HL-60 (cell line): Measurements from ENCODE around the gene BIN2.

Experiments
- REST ChIP-seq: IDR thresholded peaks from 2 replicates; pipeline ENCODE4 v1.6.1; 2012; ENCODE audit warnings: low read depth; ENCODE audit not compliant: insufficient replicate concordance
- TF ChIP-seq, protein P1 (sequence below): IDR thresholded peaks from one replicate; pipeline ENCODE4 v1.5.1; 2011; ENCODE audit warnings: low read length, control low read depth, inconsistent platforms; ENCODE audit not compliant: insufficient read depth

GRCh38 chr12:51234530-51234929, 89.4 kb downstream of the BIN2 start:
- TF ChIP-seq REST, result no peak
- TF ChIP-seq, protein P1, sequence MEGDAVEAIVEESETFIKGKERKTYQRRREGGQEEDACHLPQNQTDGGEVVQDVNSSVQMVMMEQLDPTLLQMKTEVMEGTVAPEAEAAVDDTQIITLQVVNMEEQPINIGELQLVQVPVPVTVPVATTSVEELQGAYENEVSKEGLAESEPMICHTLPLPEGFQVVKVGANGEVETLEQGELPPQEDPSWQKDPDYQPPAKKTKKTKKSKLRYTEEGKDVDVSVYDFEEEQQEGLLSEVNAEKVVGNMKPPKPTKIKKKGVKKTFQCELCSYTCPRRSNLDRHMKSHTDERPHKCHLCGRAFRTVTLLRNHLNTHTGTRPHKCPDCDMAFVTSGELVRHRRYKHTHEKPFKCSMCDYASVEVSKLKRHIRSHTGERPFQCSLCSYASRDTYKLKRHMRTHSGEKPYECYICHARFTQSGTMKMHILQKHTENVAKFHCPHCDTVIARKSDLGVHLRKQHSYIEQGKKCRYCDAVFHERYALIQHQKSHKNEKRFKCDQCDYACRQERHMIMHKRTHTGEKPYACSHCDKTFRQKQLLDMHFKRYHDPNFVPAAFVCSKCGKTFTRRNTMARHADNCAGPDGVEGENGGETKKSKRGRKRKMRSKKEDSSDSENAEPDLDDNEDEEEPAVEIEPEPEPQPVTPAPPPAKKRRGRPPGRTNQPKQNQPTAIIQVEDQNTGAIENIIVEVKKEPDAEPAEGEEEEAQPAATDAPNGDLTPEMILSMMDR, result no peak
